ENCODE results near the gene SUFU. TPM values are rescaled to one million over a fixed set of nuclear protein-coding genes. Genes with fewer than 3 reads are reported as not detected.

The SUFU gene
- total and polyA plus RNA-seq, 2 experiments from 2014 or later, result 2.8 to 5.6 TPM

DNA sequence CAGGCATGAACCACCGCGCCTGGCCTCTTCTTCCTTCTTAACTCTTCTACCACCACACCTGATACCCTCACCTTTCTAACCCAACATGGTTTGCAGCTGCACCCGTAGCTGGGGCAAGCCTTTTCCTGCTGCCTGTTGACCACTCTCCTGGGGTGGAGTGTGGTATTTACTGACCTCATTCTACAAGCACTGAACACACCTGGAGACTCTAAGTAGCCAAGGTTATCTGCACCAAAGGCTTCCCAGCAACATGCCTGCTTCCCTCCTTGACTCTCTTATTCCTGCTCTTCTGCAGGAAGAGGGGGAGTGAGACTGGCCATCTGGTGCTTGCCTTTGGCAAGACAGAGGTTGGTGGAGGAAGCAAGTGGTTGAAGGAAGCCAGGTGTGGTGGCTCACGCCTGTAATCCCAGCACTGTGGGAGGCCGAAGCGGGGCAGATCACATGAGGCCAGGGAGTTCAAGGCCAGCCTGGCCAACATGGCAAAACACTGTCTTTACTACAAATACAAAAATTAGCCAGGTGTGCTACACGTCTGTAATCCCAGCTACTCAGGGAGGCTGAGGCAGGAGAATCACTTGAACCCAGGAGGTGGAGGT, 11.3 kb upstream of the SUFU start:
- Histone ChIP-seq H3K79me2 (replicated peaks; ENCODE audit: insufficient read depth) (peaks cover 39% of the 10 kb centered on the region), H3K4me3 (no peak overlapping the region), H3K36me3 (ENCODE audit: insufficient read depth) (peaks cover 20% of the 10 kb centered on the region; the same call in 1 of the 2 replicates), H4K20me1 (replicated peaks; ENCODE audit: insufficient read depth) (peaks cover 50% of the 10 kb centered on the region), H2AFZ (no peak overlapping the region), H3F3A (replicated peaks; ENCODE audit: low read depth) (no peaks in the 10 kb centered on the region), H3K4me2 (no peak overlapping the region), H3K27ac (ENCODE audit: low read depth) (no peak overlapping the region), H3K27me3 (ENCODE audit: insufficient read depth) (no peaks in the 10 kb centered on the region), H3K4me1 (ENCODE audit: insufficient read depth) (no peaks in the 10 kb centered on the region), H3K9me2 (ENCODE audit: insufficient read depth) (no peaks in the 10 kb centered on the region)
- ATAC-seq (no peak), DNase-seq (ENCODE audit: low spot score) (no peak)
- TF ChIP-seq JUNB (IDR thresholded peaks at IDR 0.05; ENCODE audit: unreplicated experiment) (no peak), STAT1 (IDR thresholded peaks at IDR 0.05; ENCODE audit: unreplicated experiment) (no peak), EZH2phosphoT487 (IDR thresholded peaks at IDR 0.05; ENCODE audit: unreplicated experiment) (no peak), CREB1 (CRISPR knock-in tag; IDR thresholded peaks at IDR 0.05; ENCODE audit: low read depth) (no peak), NANOG (IDR thresholded peaks at IDR 0.05; ENCODE audit: borderline replicate concordance) (no peak), EZH2 (IDR thresholded peaks at IDR 0.05; ENCODE audit: low read depth, unreplicated experiment) (no peak), ZNF331 (CRISPR knock-in tag; IDR thresholded peaks at IDR 0.05; ENCODE audit: low read depth) (no peak), ZNF114 (CRISPR knock-in tag; IDR thresholded peaks at IDR 0.05) (no peak)
- TF ChIP-seq, protein P1, sequence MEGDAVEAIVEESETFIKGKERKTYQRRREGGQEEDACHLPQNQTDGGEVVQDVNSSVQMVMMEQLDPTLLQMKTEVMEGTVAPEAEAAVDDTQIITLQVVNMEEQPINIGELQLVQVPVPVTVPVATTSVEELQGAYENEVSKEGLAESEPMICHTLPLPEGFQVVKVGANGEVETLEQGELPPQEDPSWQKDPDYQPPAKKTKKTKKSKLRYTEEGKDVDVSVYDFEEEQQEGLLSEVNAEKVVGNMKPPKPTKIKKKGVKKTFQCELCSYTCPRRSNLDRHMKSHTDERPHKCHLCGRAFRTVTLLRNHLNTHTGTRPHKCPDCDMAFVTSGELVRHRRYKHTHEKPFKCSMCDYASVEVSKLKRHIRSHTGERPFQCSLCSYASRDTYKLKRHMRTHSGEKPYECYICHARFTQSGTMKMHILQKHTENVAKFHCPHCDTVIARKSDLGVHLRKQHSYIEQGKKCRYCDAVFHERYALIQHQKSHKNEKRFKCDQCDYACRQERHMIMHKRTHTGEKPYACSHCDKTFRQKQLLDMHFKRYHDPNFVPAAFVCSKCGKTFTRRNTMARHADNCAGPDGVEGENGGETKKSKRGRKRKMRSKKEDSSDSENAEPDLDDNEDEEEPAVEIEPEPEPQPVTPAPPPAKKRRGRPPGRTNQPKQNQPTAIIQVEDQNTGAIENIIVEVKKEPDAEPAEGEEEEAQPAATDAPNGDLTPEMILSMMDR (conservative IDR thresholded peaks at IDR 0.05; ENCODE audit: low read depth in 2 of 2), result no peak
- TF ChIP-seq, protein P2, sequence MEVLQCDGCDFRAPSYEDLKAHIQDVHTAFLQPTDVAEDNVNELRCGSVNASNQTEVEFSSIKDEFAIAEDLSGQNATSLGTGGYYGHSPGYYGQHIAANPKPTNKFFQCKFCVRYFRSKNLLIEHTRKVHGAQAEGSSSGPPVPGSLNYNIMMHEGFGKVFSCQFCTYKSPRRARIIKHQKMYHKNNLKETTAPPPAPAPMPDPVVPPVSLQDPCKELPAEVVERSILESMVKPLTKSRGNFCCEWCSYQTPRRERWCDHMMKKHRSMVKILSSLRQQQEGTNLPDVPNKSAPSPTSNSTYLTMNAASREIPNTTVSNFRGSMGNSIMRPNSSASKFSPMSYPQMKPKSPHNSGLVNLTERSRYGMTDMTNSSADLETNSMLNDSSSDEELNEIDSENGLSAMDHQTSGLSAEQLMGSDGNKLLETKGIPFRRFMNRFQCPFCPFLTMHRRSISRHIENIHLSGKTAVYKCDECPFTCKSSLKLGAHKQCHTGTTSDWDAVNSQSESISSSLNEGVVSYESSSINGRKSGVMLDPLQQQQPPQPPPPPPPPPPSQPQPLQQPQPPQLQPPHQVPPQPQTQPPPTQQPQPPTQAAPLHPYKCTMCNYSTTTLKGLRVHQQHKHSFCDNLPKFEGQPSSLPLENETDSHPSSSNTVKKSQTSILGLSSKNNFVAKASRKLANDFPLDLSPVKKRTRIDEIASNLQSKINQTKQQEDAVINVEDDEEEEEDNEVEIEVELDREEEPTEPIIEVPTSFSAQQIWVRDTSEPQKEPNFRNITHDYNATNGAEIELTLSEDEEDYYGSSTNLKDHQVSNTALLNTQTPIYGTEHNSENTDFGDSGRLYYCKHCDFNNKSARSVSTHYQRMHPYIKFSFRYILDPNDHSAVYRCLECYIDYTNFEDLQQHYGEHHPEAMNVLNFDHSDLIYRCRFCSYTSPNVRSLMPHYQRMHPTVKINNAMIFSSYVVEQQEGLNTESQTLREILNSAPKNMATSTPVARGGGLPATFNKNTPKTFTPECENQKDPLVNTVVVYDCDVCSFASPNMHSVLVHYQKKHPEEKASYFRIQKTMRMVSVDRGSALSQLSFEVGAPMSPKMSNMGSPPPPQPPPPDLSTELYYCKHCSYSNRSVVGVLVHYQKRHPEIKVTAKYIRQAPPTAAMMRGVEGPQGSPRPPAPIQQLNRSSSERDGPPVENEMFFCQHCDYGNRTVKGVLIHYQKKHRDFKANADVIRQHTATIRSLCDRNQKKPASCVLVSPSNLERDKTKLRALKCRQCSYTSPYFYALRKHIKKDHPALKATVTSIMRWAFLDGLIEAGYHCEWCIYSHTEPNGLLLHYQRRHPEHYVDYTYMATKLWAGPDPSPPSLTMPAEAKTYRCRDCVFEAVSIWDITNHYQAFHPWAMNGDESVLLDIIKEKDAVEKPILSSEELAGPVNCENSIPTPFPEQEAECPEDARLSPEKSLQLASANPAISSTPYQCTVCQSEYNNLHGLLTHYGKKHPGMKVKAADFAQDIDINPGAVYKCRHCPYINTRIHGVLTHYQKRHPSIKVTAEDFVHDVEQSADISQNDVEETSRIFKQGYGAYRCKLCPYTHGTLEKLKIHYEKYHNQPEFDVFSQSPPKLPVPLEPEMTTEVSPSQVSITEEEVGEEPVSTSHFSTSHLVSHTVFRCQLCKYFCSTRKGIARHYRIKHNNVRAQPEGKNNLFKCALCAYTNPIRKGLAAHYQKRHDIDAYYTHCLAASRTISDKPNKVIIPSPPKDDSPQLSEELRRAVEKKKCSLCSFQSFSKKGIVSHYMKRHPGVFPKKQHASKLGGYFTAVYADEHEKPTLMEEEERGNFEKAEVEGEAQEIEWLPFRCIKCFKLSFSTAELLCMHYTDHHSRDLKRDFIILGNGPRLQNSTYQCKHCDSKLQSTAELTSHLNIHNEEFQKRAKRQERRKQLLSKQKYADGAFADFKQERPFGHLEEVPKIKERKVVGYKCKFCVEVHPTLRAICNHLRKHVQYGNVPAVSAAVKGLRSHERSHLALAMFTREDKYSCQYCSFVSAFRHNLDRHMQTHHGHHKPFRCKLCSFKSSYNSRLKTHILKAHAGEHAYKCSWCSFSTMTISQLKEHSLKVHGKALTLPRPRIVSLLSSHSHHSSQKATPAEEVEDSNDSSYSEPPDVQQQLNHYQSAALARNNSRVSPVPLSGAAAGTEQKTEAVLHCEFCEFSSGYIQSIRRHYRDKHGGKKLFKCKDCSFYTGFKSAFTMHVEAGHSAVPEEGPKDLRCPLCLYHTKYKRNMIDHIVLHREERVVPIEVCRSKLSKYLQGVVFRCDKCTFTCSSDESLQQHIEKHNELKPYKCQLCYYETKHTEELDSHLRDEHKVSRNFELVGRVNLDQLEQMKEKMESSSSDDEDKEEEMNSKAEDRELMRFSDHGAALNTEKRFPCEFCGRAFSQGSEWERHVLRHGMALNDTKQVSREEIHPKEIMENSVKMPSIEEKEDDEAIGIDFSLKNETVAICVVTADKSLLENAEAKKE (CRISPR knock-in tag; IDR thresholded peaks at IDR 0.05), result no peak
- TF ChIP-seq, protein P3, sequence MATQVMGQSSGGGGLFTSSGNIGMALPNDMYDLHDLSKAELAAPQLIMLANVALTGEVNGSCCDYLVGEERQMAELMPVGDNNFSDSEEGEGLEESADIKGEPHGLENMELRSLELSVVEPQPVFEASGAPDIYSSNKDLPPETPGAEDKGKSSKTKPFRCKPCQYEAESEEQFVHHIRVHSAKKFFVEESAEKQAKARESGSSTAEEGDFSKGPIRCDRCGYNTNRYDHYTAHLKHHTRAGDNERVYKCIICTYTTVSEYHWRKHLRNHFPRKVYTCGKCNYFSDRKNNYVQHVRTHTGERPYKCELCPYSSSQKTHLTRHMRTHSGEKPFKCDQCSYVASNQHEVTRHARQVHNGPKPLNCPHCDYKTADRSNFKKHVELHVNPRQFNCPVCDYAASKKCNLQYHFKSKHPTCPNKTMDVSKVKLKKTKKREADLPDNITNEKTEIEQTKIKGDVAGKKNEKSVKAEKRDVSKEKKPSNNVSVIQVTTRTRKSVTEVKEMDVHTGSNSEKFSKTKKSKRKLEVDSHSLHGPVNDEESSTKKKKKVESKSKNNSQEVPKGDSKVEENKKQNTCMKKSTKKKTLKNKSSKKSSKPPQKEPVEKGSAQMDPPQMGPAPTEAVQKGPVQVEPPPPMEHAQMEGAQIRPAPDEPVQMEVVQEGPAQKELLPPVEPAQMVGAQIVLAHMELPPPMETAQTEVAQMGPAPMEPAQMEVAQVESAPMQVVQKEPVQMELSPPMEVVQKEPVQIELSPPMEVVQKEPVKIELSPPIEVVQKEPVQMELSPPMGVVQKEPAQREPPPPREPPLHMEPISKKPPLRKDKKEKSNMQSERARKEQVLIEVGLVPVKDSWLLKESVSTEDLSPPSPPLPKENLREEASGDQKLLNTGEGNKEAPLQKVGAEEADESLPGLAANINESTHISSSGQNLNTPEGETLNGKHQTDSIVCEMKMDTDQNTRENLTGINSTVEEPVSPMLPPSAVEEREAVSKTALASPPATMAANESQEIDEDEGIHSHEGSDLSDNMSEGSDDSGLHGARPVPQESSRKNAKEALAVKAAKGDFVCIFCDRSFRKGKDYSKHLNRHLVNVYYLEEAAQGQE (IDR thresholded peaks at IDR 0.05; ENCODE audit: unreplicated experiment), result no peak
- Mint-ChIP-seq H3K36me3 (ENCODE audit: low read depth) (peaks cover 20% of the 10 kb centered on the region), H3K9me3 (no peaks in the 10 kb centered on the region), H3K27ac (no peak overlapping the region), H3K4me3 (no peak overlapping the region; the same call in 2 of the 3 replicates), H3K27me3 (ENCODE audit: insufficient read depth, low read depth, poor library complexity) (no peaks in the 10 kb centered on the region), H3K4me1 (no peaks in the 10 kb centered on the region)
